NK-92 treated with Interleukin-12 subunit alpha and Interleukin-12 subunit beta, amount 100 ng/mL, for 24 hours (cell line): ENCODE results near the gene S100A7.
A peak's percentile ranks its signal among the peaks of the same experiment; 100 is the strongest.

ENCODE experiments used
- DNase-seq: peaks from one replicate; lab custom pipeline; 2025; lab: John Stamatoyannopoulos, UW

Gene S100A7

DNA sequence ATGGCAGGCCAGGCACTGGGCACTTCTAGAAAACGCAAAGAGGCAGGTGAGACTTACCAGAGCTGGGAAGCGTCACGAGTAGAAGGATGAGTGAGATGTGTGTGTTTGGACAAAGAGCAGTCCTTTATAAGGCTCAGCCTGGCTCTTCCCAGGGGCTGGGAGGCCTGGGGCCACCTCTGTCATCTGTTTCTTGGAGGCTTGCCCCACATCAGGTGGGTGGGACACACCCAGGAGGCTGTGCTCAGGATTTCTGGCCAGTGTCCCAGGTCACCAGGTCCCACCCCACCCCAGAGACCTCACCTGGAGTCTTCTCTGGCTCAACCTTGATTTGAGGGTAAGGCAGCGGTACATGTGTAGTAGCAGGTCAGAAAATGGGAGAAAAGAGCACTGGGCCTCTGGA, at the start of gene S100A7:
Gene S100A7, minus strand, starts transcription at position 101 of the 400 bp plus-strand sequence. CDS start 1,638 bp downstream, outside the sequence.
- DNase-seq = no peak

DNA sequence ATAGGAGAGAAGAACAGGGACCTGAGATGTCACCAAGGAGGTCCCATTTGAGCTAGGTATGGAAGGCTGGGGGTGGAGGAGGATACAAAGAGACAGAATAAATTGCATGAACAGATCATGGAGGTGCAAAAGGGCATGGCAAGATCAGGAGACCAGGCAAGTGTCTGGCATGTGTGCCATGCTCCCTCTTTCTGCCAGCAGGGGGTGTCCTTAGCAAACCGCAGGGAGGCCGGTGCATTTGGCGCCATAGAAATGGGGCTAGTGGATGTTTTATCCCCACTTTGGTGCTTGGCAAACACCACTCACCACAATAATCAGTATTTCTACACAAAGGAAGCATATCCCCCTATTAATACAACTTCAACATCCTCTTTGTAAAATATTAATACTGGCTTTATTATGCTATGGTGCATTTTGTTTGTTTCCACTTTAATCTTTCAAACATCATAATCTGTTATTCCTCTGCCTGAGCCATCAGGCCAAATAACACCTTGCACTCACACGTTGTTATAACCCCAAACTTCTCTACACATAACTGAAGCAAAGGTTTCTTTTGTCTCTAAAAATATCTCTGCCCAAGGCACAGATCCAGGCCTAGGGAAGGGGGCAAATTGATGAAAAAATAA, 49.4 kb upstream of the S100A7 start:
- peak; percentile 60 for DNase-seq

DNA sequence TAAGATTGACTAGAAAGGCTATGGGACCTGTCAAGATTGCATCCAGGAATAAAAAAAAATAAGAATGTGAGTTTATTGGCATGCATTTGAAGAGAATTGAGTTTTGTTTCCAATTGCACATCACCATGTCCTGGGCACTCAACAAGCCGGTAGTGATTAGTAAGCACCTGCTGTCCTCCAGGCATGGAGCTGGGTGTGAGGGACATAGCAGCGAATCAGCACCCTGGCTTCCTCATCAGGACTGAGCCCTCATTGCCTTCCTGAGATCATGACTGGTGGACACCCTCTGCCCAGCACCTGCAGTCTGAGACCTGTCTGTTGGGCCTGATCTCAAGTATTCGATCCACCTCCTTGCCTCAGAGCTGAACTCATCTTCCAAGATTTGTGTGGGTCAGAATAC, 48.6 kb upstream of the S100A7 start:
- no peak for DNase-seq

DNA sequence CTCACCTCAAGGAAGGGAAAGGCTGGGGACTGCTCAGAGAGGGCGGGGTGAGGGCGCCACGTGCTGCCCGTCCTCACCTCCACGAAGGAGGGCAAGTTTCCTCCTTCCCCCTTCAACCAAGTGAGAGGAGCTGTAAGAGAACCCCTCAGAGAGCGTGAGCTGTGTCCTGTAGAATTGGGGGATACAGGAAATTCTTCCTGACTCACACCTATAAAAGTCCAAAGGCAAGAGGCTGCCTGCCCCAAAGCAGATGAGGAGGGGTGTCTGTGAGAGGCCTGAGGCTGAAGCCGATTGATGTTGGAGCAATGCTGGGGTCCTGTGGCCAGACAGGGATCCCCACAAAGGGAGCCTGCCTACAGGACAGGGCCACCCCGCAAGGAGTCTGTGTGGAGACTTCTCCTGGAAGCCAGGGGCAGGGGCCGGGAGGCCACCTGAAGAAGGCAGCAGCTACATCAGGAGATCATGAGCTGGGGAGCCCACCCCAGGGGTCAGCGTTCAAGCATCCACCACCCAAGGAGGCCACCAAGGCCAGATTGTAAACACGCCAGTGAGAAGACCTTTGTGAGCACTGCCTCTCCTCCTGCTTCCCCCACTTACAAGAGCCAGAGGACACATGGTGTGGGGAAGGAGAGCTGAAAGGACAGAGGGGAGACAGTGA, 47.6 kb upstream of the S100A7 start:
- no peak for DNase-seq

DNA sequence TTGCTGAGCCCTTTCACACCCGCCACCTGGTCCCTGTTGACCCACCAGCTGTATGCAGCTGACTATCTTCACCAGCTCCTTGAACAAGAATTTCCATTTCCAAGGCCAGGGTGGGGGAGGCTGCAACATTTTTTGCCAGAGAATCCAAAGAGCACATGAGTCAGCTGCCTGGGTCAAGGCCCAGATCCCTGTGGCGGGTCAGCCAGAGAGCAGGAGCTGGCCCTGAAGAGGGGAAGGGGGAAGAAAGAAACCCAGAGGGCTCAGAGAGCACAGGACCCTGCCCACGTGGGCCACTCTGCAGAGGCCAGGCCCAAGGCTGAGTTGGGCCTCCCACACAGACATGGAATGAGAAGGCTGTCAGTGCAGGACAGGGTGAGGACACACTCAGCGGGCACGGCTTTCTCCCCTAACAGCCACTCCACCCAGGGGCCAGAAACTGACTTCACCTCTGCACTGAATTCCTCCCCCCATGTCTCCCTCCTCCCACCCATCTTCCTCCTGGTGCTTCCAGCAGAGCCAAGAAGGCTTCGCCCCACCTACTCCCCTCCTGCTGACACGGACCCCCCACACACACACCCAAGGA, 46.5 kb upstream of the S100A7 start:
- no peak for DNase-seq

- DNase-seq = no peak
These were observed 45.9 kb upstream of the S100A7 start for GRCh38 chr1:153506386-153506785.

- no peak for DNase-seq
These were observed 45.1 kb upstream of the S100A7 start for GRCh38 chr1:153505576-153505975.

GRCh38 chr1:153503766-153504165, 43.3 kb upstream of the S100A7 start:
- DNase-seq = no peak

DNA sequence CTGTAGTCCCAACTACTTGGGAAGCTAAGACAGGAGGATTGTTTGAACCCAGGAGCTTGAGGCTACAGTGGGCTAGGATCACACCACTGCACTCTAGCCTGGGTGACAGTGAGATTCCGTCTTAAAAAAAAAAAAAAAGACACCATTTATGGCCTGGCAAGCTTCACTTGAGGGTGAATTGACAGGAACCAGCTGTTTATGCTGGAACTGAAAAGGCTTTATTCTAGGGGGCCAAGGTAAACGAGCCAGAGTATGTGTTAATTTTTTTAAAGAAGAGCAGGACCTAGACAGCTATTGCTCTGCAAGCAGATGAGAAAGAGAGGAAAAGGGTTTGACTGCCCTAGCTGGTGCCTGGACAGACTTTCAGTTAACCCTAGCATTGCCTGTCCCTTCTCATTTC, 38.3 kb upstream of the S100A7 start:
- DNase-seq = no peak

DNA sequence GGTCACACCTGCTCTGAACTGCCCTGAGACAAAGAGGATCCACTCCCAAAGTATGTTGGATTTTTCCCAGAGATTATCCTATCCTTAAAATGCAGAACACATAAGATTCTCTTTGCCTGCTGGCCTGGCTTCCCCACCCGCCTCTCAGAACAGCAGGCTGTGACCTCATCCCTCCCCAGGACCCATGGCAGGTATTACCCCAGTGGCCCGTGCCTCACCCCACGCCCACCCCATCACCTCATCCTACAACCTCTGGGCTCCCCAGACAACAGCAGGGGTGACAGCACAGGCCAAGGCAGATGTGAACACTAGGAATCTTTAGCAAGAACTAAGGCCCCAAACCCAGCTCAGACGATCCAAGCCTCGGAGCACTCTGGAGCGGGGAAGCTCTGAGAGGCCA, 35.1 kb upstream of the S100A7 start:
- no peak for DNase-seq

DNA sequence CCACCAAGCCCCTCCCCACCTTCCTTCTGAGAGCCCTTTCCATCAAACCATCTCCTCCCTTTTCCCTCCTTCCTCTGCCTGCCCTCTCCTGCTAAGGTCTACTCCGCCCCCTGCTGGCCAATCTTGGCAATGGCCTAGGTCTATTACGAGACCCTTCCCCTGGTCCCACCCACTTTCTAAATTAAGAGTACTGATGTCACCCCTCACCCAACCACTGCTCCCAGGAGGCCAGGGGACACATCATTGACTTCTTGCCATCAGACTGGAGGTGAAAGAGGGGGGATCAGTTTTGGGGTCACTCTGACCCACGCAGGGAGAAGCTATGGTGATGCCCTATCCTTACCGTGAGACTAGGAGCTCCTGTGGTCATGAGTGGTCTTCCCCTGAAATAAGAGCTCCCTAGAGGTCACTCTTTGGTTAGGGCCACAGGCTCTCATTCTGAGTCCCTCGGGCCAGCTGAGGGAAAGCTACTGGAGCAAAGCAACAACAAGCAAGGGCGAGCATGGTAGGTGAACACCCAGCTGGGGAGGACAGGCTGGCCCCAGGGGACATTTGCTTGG, 34.6 kb upstream of the S100A7 start:
- DNase-seq = peak; percentile 63

GRCh38 chr1:153493343-153493960, 33.0 kb upstream of the S100A7 start:
- no peak for DNase-seq

DNA sequence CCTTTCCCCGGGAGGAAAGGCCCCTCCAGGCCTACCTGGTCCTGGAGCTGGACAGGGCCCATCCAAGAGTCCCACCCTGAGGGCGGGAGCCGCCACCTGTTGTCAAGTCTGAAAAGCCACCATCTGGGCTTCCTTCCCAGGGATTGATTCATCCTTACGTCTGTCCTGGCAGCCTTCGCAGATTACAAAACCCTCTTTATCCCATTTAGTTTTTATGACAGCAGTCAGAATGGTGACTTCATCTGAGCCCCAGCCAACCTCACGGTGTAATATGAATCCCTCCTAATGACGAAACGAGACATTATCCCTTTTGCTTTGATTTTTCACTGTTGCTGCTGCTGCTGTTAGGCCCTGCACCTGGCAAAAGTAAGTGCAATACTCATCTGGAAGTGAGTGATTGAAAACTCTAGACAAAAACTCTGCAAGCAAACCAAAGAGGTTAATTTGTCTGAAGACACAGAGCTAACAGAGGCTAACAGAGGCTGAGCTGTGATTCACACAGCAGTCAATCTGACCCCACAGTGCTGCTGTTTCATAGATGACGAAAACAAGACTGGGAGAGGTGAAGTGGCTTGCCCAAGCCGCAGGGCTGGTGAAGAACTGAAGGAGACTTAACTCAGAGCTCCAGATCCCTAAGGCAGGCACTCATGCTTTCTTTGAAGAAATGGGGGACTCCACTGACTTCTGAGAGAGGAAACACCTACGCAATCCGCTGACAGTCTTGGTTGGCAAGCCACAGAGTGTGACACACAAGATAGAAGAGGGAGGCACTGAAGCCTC, 30.0 kb upstream of the S100A7 start:
- peak; percentile 81 for DNase-seq

DNA sequence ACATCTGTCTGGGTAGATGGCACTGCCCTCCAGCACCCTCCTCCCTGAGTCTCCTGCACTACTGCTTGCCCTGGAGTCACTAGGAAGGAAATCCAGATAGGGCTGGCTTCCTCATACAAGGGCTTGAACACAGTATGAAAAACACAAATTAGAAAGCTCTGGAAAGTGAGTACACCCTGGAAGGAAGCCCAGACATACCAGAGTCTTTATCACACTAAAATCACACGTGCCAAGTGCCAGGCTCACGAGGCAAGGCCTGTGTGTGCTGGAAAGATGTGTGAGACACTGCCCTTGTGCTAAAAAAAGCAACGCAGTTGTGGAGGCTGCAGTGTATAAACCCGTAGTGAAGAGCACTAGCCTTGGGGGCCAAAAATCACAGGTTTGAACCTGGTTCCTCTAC, 28.3 kb upstream of the S100A7 start:
- DNase-seq = no peak

DNA sequence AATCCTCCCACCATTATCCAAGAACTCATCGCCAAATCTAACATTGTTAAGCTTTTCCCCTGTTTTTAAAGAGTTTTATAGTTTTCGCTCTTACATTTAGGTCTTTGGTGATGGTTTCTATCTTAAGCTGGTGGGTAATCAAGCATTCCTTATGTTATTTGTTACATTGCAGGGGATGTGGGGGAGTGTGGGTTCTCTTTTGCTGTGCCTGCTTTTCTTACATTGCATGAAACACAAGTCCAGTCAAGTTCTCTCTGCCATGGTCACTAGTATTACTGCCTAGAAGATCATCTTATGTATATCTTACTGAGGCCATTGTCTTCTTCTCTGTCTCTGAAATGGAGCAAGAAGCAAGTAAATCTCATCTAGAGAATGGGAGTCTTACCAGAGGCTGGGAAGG, 27.3 kb upstream of the S100A7 start:
- no peak for DNase-seq

DNA sequence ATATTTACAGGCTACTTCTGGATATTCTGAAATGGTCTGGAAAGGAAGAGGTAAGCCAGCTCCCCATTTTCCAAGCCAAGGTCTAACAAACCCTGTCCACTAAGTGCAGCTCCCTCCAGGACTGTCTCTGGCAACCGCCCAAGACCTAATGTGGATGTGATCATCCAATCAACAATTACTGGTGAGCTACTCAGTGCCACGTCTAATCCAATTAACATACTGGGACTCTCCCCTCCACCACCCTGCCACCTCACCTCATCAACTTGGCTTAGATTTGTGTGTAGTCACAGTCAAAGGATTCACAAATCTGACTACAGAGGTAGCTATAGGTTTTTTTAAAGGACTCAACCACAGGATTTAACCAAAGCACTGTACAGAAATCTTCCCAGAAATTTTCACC, 25.4 kb upstream of the S100A7 start:
- DNase-seq = no peak

DNA sequence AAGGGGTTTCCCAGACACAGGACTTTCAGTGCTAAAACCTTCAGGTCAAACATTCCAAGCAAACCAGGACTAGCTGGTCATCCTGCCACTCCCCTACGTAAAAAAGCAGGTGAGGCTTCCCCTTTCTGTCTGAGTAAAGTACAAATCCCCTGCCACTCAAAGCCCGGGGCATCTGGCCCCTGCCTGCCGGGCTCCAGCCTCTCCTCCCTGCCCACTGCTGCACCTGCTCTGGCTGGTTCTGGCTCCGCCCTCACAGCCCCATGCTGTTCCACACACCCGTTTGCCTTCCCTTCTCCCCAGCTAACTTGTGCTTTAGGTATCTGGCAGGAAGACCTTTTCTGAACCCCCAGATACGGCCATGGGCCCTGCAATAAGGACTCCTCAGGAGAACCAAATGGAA, 23.3 kb upstream of the S100A7 start:
- no peak for DNase-seq

GRCh38 chr1:153481124-153481523, 20.7 kb upstream of the S100A7 start:
- no peak for DNase-seq

- DNase-seq = no peak
These were observed 18.5 kb upstream of the S100A7 start for GRCh38 chr1:153478692-153479618.

GRCh38 chr1:153478047-153478691, 17.7 kb upstream of the S100A7 start:
- no peak for DNase-seq
